GM04504 (cell line): ENCODE results near the gene GAP43.

Source experiments
- DNase-seq: peaks from one replicate; pipeline ENCODE4 v3.0.0-alpha.2; 2012; ENCODE audit warnings: low read depth

Gene GAP43

DNA sequence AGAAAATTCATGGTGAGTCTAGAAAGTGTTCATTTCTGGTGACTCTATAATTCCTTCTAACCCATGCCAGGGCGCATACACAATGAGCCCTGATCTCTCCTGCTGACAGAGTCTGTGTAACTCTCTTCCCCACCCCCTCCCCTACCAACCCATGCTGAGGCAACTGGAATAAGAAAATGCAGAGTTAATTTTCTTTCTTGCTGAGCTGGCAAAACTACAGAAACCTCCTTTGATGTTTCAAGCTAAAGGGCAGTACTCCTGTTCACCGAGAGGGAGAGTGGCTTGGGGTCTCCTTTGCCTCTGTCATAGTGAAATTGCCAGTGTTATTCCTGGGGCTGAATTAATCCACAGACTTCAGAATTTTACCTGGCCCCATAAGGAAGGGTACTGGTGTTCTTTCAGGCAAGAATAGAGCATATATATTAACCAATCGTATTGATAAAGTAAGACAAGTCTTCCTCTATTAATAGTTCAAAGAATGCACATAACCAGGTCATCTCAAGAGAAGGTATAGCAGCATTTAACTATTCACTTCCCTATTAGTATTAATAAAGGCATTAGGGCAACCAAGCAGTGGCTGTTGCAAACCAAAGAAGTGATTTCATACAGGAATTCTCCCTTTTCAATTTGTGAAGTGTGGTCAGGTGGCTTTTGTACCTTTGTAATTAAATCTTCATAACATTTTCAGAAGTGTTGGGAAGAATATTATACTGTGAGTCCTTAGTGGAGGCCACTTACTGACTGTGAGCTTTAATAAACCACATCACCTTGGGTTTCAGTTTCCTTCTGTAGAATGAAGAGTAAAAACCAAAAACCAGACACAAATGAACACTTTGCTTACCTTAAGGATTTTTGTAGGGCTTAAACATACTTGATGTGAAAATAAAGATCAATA is 4.1 kb downstream of the GAP43 start:
- no peak for DNase-seq

DNA sequence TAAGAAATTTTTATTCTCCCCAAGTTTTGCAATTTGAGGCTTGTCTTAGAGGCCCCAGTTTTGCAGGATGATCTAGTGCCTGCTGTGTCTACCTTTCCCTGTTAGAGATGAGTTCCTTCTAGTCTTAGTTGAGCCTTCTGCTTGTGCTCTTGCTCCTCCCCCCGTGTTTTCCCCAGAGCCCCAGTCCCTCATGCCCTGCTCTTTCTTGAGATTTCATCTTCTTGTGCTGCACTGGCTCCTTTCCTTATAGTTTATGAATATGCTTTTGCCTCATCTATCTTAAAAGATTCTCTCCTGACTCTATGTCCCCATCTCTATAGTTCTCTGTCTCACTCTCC is 4.7 kb downstream of the GAP43 start:
- no peak for DNase-seq

DNA sequence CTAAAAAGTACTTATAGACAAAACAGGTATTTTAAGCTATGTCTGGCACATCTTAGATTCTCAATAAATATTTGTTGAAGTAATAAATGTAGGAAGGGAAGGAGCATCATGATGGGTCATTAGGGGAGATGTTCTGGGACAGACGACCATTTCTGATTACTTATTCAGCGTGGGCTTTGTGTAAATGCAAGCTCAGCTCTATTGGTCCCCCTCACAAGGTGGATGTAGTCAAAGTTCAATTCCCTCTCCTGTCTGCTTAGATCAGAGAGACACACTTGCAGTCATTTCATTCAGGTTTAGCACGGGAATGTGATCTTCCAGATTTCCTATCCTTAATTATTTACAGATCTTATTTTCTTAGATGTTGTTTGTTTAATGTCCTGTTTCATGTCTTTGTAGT is 7.5 kb downstream of the GAP43 start:
- DNase-seq, result no peak

DNA sequence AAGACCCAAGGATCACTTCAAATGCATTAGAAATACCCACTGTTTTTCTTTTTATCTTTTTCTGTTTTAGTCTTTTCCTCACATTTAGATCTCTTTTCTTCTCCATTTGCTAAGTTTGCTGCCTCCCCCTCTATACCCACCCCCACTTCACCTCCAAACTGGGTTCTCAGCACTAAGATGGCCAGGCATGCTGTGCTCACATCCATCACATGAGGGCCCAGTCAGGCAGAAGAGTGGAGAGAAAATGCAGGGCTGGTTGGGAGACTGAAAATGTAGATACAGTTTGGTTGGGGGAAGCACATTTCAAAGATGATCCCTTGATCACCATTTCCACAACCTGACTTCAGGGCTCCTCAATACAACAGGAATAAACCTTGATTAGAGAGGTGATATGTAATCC is 8.7 kb downstream of the GAP43 start:
- DNase-seq, result no peak

DNA sequence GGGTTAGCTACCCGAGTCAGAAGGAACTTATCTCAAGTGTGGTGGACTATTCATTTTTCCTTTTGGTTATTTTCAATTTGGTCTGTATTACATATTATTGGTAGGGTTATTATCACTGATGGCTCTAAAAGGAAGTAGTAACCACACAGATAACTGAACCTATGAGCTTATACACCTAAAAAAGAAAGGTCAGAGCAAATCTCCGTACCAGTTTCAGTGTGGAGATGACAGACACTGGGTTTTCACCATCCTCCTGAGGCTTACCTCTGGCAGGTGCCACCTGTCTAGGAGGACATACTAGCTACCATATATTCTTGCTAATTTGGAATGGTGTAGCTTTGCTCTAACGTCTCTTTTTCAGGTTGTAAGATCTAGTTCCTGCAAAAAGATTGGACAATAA is 10.2 kb downstream of the GAP43 start:
- no peak for DNase-seq

DNA sequence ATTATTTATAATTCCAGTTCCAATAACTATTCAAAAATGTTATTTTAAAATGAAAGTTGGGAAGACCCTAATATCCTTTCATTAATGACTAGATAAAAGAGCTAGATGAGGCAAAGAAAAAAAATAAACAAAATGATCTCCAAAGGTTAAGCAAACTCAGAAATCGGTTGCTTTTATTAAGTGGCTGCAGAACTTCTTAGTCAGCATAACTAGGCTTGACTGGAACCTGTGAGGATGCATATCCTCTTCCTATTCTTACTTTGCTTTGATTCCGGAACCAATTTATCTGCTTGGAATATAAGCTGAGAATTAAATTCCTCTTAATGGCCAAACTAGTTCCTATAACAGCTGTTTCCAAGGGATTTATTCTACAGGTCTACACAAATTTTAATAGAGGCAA is 10.7 kb downstream of the GAP43 start:
- no peak for DNase-seq

DNA sequence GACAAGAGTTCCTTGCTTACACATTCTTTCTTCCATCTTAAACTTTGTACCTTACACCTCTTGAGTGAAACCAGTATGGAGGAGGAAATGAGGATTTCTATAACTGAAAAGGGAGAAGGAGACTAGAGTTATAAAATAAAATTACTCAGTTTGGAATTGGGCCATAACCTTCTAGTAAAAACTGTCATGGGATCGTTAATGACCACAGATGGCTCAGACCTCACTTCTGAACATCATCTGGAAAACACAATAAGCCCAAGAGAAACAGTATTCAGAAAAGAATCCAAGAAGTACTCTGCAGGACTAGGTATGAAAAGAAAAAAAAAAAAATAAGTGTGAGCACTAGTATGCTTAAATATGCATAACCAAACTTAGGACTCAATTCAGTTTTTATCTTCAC is 12.1 kb downstream of the GAP43 start:
- no peak for DNase-seq

DNA sequence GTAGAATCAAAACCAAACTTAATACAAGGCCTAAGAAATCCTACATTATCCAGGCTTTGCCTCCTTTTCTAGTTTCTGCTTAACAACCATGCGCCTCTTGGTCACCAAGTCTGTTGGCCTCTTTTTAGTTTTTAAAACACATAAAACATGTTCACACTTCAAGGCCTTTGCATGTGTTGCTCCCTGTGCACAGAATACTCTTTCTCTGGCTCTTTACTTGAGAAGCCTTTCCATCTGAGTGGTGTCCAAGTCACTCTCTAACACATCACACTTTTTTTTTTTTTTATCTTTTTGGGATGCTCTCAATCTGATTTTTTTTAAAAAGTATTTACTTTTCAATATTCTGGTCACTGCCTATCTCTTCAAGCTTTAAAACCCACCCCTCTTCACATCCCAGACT is 14.9 kb downstream of the GAP43 start:
- DNase-seq, result no peak

DNA sequence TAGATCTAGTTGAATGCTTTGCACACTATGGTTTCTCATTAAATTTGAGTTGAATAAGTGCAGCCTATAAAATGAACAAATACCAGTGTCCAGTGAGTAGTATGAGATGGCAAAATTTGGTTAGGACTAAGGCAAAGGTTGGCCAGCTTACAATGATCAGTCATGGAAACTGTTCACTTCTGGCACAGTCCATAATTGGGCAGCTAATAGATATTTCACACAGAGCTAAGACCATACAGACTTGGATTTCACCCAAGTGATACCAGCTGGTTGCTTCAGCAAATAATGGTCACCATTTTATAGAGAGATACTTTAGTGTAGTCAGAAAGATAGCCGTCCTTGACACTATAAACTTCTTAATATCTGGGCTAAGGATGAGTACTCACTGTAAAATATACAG is 15.7 kb downstream of the GAP43 start:
- DNase-seq, result no peak

DNA sequence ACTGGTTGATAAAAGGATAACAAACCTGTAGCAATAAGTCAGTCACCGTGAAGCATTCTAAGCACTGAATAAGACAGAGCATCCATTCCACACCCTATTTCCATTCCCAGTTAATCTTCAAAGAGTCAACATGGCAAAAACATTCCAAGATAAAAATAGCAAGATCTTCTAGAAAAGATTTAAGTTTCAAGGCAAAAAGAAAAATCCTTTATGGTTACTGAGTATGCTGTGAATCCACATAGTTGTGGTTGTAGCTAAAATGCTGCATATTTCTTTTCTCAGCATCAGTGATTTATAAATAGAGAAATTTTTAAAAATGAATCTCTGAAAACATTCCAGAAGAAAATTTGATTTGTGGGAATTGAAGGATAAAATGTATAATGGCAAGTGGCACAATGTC is 21.1 kb downstream of the GAP43 start:
- no peak for DNase-seq

DNA sequence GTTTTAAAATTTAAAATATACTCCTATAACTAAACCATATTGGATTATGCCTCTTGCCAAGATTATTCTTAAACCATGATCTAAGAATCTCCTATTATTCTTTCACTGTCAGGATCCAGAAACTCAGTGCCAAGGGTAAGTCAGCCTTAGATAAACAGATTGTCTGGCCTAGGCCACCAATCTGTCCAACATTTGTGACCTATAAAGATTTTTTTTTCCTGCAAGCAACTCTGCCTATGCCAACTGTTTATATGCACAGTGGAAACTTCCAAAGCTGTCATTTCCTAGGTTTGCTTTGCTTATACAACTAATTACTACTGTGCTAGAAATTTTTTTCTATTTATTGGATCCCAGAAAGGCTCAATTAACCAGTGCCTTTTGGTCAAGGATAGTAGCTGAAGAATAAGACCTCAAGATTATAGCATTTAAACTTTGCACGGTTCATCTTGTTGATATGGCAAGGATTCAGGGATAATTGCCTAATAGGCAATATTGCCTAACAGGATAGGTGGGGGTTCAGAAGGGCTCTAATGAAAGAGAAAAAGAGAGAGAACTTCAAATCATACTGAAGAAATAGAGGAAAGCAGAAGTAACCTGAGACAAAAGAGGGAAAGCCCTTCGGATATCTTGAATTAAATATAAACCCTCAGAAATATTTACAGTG is 22.8 kb downstream of the GAP43 start:
- DNase-seq, result no peak

DNA sequence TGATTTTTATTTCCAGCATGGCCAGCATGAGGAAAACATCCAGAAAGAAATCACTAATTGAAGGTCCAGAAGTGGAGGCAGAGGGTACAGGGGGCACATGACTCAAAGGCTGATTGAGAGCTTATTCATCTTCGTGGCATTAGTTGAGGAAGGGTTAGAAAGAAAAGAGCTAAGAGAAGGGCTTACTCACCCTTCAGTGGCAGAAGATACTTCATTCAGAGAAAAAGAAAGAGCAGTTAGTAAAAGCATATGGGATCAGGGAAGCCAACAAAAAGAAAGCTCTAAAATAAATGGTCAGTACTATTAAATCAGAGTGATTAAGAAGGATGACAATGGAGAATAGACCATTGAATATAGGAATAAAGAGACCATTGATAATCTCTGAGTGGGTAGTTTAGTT is 25.2 kb downstream of the GAP43 start:
- no peak for DNase-seq

DNA sequence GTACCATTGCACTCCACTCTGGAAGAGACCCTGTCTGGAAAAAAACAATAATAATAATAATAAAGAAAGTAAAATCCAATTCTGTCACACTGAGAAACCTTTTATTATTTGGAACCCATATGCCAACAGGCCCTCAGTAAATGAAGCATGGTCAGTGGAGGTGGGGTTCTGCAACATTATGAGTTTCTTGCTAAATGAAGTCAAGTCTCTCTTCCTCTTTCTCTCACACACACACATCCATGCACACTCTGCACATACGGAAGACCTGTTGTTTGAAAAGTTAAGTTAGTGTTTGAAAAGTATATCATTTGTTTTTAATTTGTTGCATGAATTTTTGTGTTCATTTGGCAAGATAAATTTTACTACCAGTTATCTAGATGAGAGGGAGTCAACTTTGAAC is 27.8 kb downstream of the GAP43 start:
- no peak for DNase-seq

DNA sequence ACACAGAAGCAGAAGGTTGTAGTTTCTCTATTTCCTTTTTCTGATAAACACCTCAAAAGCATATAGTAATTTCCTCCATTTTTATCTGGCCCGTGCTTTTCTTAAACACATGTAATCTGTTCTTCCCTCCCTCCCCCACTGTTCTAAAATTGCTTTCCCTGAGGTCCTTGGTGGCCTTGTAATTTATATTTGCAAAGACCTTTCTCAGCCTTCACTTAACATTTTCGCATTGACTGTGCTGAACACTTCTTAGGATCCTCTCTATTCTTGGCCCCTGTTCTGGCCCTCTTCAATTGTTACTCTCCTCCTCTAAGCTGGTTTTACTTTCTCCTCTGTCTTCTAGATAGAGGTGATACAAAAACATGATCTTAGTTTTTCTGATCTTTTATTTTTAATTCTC is 28.3 kb downstream of the GAP43 start:
- DNase-seq, result no peak

DNA sequence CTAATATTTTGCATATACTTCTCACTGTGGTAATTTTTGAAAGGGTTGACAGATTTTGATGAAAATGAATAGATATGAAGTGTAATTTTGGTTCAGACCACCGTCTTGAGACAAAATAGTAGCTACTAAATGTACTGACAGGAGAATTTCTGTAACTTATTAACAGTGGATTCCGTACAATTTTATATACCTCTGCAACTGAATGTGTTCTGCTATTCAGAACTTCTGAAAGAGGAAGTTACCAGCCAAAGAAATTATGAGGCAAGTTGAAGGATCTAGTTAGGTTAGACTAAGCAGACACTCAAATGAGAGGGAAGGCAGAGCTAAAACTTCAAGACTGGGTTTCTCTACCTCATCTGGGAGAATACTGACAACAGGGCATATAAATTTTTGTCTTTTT is 29.4 kb downstream of the GAP43 start:
- DNase-seq, result no peak

DNA sequence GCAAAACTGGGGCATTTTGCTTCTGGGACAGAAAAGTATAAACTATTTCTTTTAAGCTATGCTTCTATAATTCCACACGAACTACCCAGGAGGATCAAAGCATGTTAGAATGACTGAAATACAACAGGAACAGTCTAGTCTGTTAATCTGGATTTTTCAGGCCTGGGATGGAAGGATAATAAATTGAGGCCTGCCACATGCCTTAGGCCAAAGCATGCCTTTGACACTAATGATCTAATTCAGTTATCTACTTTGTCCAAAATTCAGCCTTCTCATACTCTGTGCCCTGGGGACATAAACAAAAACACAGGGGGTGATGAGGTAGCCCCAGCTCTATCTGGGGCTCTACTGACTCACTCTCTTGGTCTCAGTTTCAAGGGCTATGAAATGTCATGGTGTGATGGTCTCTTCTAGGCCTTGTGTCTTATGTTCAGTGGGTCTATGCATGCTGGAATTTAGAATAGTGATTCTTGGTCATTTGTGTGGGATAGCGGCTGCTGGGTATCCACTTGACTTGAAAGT is 32.5 kb downstream of the GAP43 start:
- DNase-seq, result no peak

DNA sequence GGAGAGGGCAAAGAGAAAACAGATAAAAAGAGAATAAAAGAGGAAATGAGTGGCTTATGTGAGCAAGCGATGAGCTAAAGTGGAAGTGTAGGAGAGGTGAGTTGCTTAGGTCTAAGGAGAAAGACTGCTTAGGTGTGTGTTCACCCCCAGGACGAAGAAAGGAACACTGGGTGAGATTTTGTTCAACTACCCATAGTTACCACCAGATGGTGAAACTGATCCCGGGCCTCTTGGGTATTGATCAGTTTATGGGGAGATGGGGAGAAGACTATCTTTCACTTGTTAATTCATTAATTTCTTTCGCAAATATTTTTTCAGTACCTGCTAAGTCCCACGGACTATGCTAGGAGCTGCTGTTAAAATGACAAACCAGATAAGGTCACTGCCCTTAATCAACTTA is 33.9 kb downstream of the GAP43 start:
- DNase-seq, result no peak

DNA sequence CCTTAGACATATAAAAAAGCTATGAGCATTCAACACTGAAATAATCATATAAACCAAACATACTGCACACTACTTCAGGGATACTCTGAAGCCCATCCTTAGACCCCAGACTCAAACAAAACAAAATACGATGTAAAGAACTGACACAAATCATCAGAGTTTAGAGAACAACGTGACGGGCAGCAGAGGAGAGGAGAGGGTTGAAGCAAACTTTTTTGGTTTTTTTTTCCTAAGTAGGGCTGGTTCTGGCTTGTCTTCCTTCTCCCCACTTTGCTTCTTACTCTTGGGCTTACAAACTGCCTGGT is 34.7 kb downstream of the GAP43 start:
- DNase-seq, result no peak

DNA sequence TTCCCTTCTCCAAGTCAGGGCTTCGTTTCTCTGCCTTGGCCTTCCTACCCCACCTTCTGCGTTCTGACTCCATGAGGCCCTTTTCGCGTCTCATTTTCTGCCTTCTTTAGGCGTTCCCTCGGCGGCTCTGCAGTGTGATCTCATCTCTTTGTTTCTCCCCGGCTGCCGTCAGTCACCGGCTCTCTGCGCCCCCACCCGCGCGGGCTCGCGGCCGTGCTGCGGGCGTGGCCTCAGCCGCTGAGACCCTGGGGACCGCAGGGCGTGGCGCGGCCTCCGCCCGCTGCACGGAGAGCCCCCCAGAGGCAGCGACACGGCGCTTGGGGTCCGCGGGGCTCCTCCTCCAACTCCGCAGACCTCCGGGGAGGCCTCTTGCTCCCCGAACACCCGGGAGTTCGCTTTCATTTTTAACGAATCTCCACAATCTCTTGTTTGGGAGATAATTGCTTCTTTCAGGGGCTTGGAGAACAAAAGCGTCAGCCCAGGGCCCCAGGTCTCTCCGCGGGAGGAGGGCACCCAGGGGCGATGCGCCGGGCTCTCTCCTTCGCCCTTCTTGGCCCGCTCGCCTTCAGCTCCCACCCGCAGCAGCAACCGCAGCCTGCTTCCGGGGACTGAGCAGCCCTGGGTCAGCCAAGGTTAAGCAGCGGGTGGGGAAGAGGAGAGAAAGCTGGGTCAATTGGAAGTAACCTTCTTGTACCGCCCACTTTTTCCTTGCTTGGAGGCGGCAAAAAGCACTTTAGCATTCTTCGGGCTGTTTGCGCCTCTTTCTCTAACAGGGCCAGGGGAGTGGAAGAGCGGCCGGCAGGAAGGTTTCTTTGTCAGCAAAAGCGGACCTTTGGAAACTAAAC is 35.2 kb downstream of the GAP43 start:
- peak; percentile 58 for DNase-seq

DNA sequence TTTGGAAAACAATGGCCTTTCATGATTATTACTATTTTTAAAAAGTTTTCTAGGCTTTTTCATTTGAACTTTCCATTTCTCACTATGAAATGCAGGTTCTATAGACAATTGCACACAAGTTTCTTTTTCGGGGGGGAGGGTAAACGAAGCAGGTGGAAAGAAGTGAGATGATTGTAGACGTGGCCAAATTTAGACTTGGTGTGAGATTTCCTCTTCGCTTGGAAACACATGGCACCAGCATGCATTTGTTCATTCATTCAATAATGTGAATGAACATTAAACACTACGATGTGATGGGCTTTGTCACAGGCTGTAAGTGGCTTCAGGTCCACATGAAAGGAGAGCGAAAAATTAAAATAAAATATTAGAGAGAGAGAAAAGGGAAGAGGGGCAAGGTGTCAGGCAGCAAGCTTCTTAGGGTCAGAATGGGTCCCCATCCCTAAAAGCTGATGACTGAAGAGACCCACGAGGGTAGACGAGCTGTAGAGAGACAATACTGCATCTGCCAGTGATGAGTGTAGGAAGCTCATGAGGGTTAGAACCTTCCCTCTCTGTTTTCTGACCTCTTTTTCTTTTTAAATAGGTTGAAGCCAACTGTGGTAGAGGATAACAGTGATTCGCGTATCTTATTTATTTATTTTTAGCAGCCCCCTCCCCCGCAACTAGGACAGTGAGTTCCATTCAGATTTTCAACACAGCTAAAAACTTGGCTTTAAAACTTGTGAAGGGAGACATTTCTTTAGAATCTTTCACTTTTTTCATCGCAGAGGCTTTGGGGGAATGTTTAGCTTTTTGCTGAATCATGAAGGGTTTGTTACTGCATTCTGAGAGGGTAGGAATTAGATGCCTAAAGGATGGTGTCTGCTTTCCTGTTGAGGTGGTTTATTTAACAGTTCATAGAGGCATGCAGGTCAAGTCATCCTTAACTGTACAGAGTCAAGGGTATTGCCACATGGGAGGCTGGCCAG is 36.2 kb downstream of the GAP43 start:
- DNase-seq, result no peak

DNA sequence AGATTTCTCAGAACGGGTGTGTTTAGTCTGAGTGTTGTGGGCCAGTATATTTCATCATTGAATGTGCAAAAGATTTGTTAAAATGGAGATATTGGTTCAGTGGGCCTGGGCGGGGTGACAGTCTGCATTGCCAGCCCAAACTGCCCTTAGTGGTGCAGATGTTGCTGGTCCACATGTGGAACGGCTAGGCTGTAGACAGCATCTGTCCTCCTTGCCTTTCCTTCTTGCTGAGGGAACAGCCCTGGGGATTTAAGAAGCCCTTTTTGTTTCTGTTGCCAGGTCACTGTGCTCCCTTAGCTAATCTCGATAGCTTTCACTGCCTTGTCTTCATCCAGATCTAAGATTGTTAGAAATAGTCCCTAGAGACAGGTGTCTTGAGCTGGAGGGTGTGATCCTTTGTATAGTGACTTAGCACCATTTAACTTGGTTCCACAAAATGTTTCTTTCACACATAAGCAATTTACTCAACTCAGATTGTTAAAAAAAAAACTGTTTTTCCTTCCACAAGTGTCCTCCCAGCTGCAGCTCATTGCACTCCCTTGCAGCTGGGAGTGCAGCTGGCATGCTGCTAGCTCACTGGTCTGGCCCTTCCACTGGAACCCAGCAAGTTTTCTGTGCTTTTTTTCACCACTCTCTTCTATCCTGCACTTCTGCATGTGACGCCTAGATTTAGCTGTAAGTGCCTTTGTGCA is 37.5 kb downstream of the GAP43 start:
- DNase-seq, result no peak
